H1 (cell line): ENCODE measurements around the gene CCL25. TPM values are rescaled to one million over a fixed set of nuclear protein-coding genes. Genes with fewer than 3 reads are reported as not detected.
"Not testable (repeated sequence)": the region's sequence is repeated elsewhere in the genome, so short reads cannot be mapped to it uniquely, and the experiment has no call there.

Experiments used
- CTCF ChIA-PET: fragments of 300-600 bp; sonication (Branson Sonifier 250); formaldehyde crosslinking; loops from one replicate; lab custom pipeline; 2021; ENCODE audit not compliant: partially characterized antibody; lab: Charles Lee
- POLR2A ChIA-PET: fragments of 300-600 bp; sonication (Branson Sonifier 250); formaldehyde crosslinking; loops from one replicate; lab custom pipeline; 2021; ENCODE audit warnings: inconsistent platforms; ENCODE audit not compliant: partially characterized antibody; lab: Charles Lee
- DNase-seq, 2 experiments: peaks; one replicate each; pipeline versions ENCODE4 v3.0.0 to v3.0.0-alpha.2; 2010 to 2022; ENCODE audit warnings: low spot score in 2 of 2, low read depth in 1 of 2, mixed read lengths in 1 of 2
- FAIRE-seq: peaks from 2 replicates; lab custom pipeline; 2011; peaks lifted over from hg19 to GRCh38; lab: Jason Lieb, UNC
- H2AFZ ChIP-seq: 2 replicates; pipeline ENCODE4 v1.8.1; 2012; ENCODE audit warnings: low read length, inconsistent platforms
- H2AK5ac ChIP-seq: 2 replicates; pipeline ENCODE4 v1.6.1; 2013; ENCODE audit warnings: low read depth, low read length
- H2BK120ac ChIP-seq: replicated peaks from 2 replicates; pipeline ENCODE3; 2013; ENCODE audit warnings: low read depth, low read length, inconsistent platforms
- H2BK12ac ChIP-seq: 2 replicates; pipeline ENCODE4 v1.6.1; 2013; ENCODE audit warnings: low read depth, low read length
- H2BK15ac ChIP-seq: 2 replicates; pipeline ENCODE4 v1.6.1; 2013; ENCODE audit warnings: low read length
- H2BK20ac ChIP-seq: 2 replicates; pipeline ENCODE4 v1.6.1; 2013; ENCODE audit warnings: low read length
- H2BK5ac ChIP-seq: 2 replicates; pipeline ENCODE4 v1.6.1; 2013; ENCODE audit warnings: low read depth, low read length
- H3K14ac ChIP-seq: 2 replicates; pipeline ENCODE4 v1.6.1; 2013; ENCODE audit warnings: inconsistent platforms; ENCODE audit not compliant: insufficient read length
- H3K18ac ChIP-seq: 2 replicates; pipeline ENCODE4 v1.6.1; 2013; ENCODE audit warnings: low read length; ENCODE audit errors: extremely low read depth
- H3K23ac ChIP-seq: 2 replicates; pipeline ENCODE4 v1.6.1; 2013; ENCODE audit warnings: inconsistent platforms; ENCODE audit not compliant: insufficient read length
- H3K23me2 ChIP-seq: 2 replicates; pipeline ENCODE4 v1.6.1; 2013; ENCODE audit warnings: low read depth, low read length
- H3K27ac ChIP-seq: 2 replicates; pipeline ENCODE4 v1.6.1; 2011; ENCODE audit warnings: low read depth, low read length, inconsistent platforms
- H3K27me3 ChIP-seq, 4 experiments: replicated peaks in 1 of 4; 1 replicate in 1 of 4; 2 replicates in 3 of 4; pipeline versions ENCODE4 v1.6.1 to v1.8.1; 2011 to 2013; ENCODE audit warnings: low read length in 3 of 4, mild to moderate bottlenecking in 3 of 4, inconsistent platforms in 2 of 4, mixed read lengths in 2 of 4, moderate library complexity in 1 of 4; ENCODE audit not compliant: control insufficient read depth in 3 of 4, insufficient read depth in 3 of 4; ENCODE audit errors: extremely low read depth in 1 of 4
- H3K36me3 ChIP-seq, 4 experiments: 2 replicates each; pipeline versions ENCODE4 v1.6.1 to v1.8.1; 2011 to 2013; ENCODE audit warnings: mild to moderate bottlenecking in 4 of 4, low read length in 3 of 4, moderate library complexity in 2 of 4, control low read depth in 1 of 4, inconsistent platforms in 1 of 4; ENCODE audit not compliant: insufficient read depth in 4 of 4, control insufficient read depth in 2 of 4
- H3K4ac ChIP-seq: replicated peaks from 2 replicates; pipeline ENCODE3; 2013; ENCODE audit warnings: low read length, low read depth, mixed read lengths, inconsistent platforms; ENCODE audit not compliant: insufficient read length
- H3K4me1 ChIP-seq, 4 experiments: replicated peaks in 1 of 4; 1 replicate in 1 of 4; 2 replicates in 3 of 4; pipeline versions ENCODE4 v1.6.1 to v1.8.1; 2011 to 2013; ENCODE audit warnings: low read length in 3 of 4, inconsistent platforms in 2 of 4, mixed read lengths in 1 of 4; ENCODE audit not compliant: insufficient read depth in 4 of 4, control insufficient read depth in 3 of 4
- H3K4me2 ChIP-seq, 2 experiments: 2 replicates each; pipeline versions ENCODE4 v1.6.1 to v1.8.1; 2011 to 2013; ENCODE audit warnings: low read depth in 2 of 2, low read length in 2 of 2, control low read depth in 1 of 2, inconsistent platforms in 1 of 2, mild to moderate bottlenecking in 1 of 2; ENCODE audit not compliant: insufficient read depth in 1 of 2
- H3K4me3 ChIP-seq, 4 experiments: fragments of 200-600, 300-600 bp in 1 of 4; sonication (generic), shearing (Covaris generic), sonication (Bioruptor Twin) in 1 of 4; 2 replicates each; pipeline versions ENCODE4 v1.5.1 to v1.8.1; 2011 to 2016; ENCODE audit warnings: low read length in 4 of 4, low read depth in 3 of 4, control low read depth in 2 of 4, inconsistent platforms in 2 of 4, mild to moderate bottlenecking in 2 of 4, mixed read lengths in 1 of 4, moderate library complexity in 1 of 4; ENCODE audit not compliant: insufficient read depth in 2 of 4; ENCODE audit errors: extremely low read depth in 1 of 4
- H3K56ac ChIP-seq: replicated peaks from 2 replicates; pipeline ENCODE3; 2013; ENCODE audit warnings: low read depth, mild to moderate bottlenecking, mixed read lengths, low read length, inconsistent platforms; ENCODE audit not compliant: insufficient read length
- H3K79me1 ChIP-seq: 2 replicates; pipeline ENCODE4 v1.6.1; 2013; ENCODE audit warnings: low read depth, low read length, control low read depth
- H3K79me2 ChIP-seq, 2 experiments: 2 replicates each; pipeline versions ENCODE4 v1.6.1 to v1.8.1; 2012 to 2013; ENCODE audit warnings: low read length in 2 of 2, mild to moderate bottlenecking in 2 of 2, inconsistent platforms in 1 of 2; ENCODE audit not compliant: insufficient read depth in 2 of 2, control insufficient read depth in 1 of 2
- H3K9ac ChIP-seq, 4 experiments: replicated peaks in 1 of 4; 1 replicate in 1 of 4; 2 replicates in 3 of 4; pipeline versions ENCODE4 v1.6.1 to v1.8.1; 2011 to 2013; ENCODE audit warnings: low read depth in 3 of 4, low read length in 3 of 4, control low read depth in 2 of 4, mild to moderate bottlenecking in 2 of 4, moderate library complexity in 2 of 4, inconsistent platforms in 1 of 4; ENCODE audit errors: extremely low read depth in 1 of 4
- H3K9me3 ChIP-seq, 2 experiments: 2 replicates each; pipeline versions ENCODE4 v1.6.1 to v1.8.1; 2012 to 2013; ENCODE audit warnings: mild to moderate bottlenecking in 2 of 2, moderate library complexity in 2 of 2, control low read depth in 1 of 2, inconsistent platforms in 1 of 2, low read depth in 1 of 2, low read length in 1 of 2, mixed read lengths in 1 of 2; ENCODE audit not compliant: insufficient read depth in 2 of 2
- H4K20me1 ChIP-seq, 2 experiments: replicated peaks in 1 of 2; 2 replicates each; pipeline versions ENCODE3 to v1.8.1; 2011 to 2013; ENCODE audit warnings: inconsistent platforms in 2 of 2, low read length in 2 of 2, mild to moderate bottlenecking in 1 of 2; ENCODE audit not compliant: insufficient read depth in 2 of 2, control insufficient read depth in 1 of 2
- H4K5ac ChIP-seq: 2 replicates; pipeline ENCODE4 v1.6.1; 2013; ENCODE audit warnings: low read length, low read depth, mixed read lengths, inconsistent platforms; ENCODE audit not compliant: insufficient read length
- H4K8ac ChIP-seq: 2 replicates; pipeline ENCODE4 v1.8.0; 2013; ENCODE audit warnings: mild to moderate bottlenecking, moderate library complexity, low read length, inconsistent platforms; ENCODE audit not compliant: insufficient read depth; ENCODE audit errors: extremely low read depth
- H4K91ac ChIP-seq: replicated peaks from 2 replicates; pipeline ENCODE3; 2013; ENCODE audit warnings: low read length, mixed read lengths, inconsistent platforms; ENCODE audit not compliant: insufficient read length
- WGBS, 2 experiments: shearing (Covaris generic) in 1 of 2; methylation state at CpG; one replicate each; pipeline versions ENCODE4 v1.1.6 to v1.1.7; 2013 to 2015; ENCODE audit warnings: low lambda C conversion rate in 2 of 2, mixed read lengths in 2 of 2, inconsistent platforms in 1 of 2, low coverage in 1 of 2, missing lambda C conversion rate in 1 of 2; ENCODE audit not compliant: insufficient replicate concordance in 2 of 2, insufficient coverage in 1 of 2, insufficient read length in 1 of 2; ENCODE audit errors: extremely low coverage in 1 of 2, missing lambda C conversion rate in 1 of 2; 5-methylcytosine and 5-hydroxymethylcytosine counted together
- polyA plus RNA-seq, 7 experiments: library from polyadenylated mRNA; depleted of rRNA in 3 of 7; stranded (reverse) in 5 of 7; unstranded in 2 of 7; fragments of >200 nt in 5 of 7; fragments of 200-250 nt in 2 of 7; gene quantifications; 1 replicate in 5 of 7; 2 replicates in 1 of 7; 4 replicates in 1 of 7; pipeline versions ENCODE4 v1.2.1 to v1.2.3, GENCODE V29; 2011 to 2013; ENCODE audit warnings: missing spikeins in 2 of 7, mixed read lengths in 2 of 7
- total RNA-seq: library from RNA; stranded (reverse); fragmentation: NEBNext Ultra II Directional; extraction: Animal tissue kit (Norgen Biotek cat#: 25700); gene quantifications from 2 replicates; pipeline ENCODE4 v1.2.1, GENCODE V29; 2021

CCL25 gene
- total and polyA plus RNA-seq, 2 of the 8 experiments (the other 6 are each of a cell fraction or from before 2014, with no cell fraction given), result 0.59 TPM; not detected in 1

DNA sequence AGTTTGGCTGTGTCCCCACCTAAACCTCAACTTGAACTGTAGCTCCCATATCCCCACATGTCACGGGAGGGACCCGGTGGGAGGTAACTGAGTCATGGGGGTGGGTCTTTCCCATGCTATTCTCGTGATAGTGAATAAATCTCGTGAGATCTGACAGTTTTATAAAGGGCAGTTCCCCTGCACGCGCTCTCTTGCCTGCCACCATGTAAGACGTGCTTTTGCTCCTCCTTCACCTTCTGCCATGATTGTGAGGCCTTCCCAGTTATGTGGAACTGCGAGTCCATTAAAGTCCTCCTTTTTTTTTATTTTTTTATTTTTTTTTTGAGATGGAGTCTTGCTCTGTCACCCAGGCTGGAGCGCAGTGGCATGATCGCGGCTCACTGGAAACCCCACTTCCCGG is 49.4 kb downstream of the CCL25 start:
- H3K9me3 ChIP-seq, H3K4ac ChIP-seq, H2BK15ac ChIP-seq, H3K23ac ChIP-seq, H2BK120ac ChIP-seq, H4K91ac ChIP-seq, H2AFZ ChIP-seq, H3K79me2 ChIP-seq, H3K79me1 ChIP-seq, FAIRE-seq, H3K27me3 ChIP-seq, H3K14ac ChIP-seq, H3K18ac ChIP-seq, H4K5ac ChIP-seq, H3K56ac ChIP-seq, H3K4me1 ChIP-seq, H3K4me2 ChIP-seq, H4K20me1 ChIP-seq, H3K23me2 ChIP-seq, H3K27ac ChIP-seq, H2BK5ac ChIP-seq, H2BK12ac ChIP-seq, H3K9ac ChIP-seq, H2BK20ac ChIP-seq, DNase-seq, H3K4me3 ChIP-seq, H4K8ac ChIP-seq, H2AK5ac ChIP-seq: not testable (repeated sequence)
- WGBS, 2 experiments, result 85% methylated on average over 12 of the region's 12 CpGs; no CpG with 5 or more reads in 1 of the 2 experiments
- ChIA-PET POLR2A (interaction anchor here (0.6 to 2.6 kb wide), 5 partner anchors 10 to 158 kb away, joined by 3 to 7 read pairs (median 4); partner anchors contain the start of gene TIMM44), CTCF (interaction anchor here (1.8 to 2.4 kb wide), 2 partner anchors 33 to 99 kb away, joined by 4 to 7 read pairs; no protein-coding TSS in a partner anchor)
- peaks cover 8 to 54% (median 21%) of the 10 kb centered on the region in 4 experiments; a peak in 7 of 8 replicates for H3K36me3 ChIP-seq
